ENCODE results near the gene SLC48A1.

The SLC48A1 gene

GRCh38 chr12:47744005-47744651 lies 28.9 kb upstream of the SLC48A1 start:
- DNase-seq (ENCODE audit: low read depth in 2 of 2), result peak; percentile 40 to 41

- DNase-seq (ENCODE audit: low read depth in 2 of 2), result no peak
These were observed 28.1 kb upstream of the SLC48A1 start for GRCh38 chr12:47744778-47745436.

- DNase-seq (ENCODE audit: low read depth in 2 of 2), result no peak
These were observed 27.5 kb upstream of the SLC48A1 start for GRCh38 chr12:47745485-47746041.

- DNase-seq (ENCODE audit: low read depth in 2 of 2), result no peak
These were observed 27.0 kb upstream of the SLC48A1 start for GRCh38 chr12:47746073-47746472.

GRCh38 chr12:47746523-47746922 lies 26.5 kb upstream of the SLC48A1 start:
- DNase-seq (ENCODE audit: low read depth in 2 of 2), result no peak

GRCh38 chr12:47747126-47747525 lies 25.9 kb upstream of the SLC48A1 start:
- DNase-seq (ENCODE audit: low read depth in 2 of 2), result no peak

- no peak for DNase-seq (ENCODE audit: low read depth in 2 of 2)
These were observed 25.2 kb upstream of the SLC48A1 start for GRCh38 chr12:47747596-47748506.

- DNase-seq (ENCODE audit: low read depth in 2 of 2), result no peak
These were observed 24.6 kb upstream of the SLC48A1 start for GRCh38 chr12:47748507-47748828.

- DNase-seq (ENCODE audit: low read depth in 2 of 2), result no peak
These were observed 24.1 kb upstream of the SLC48A1 start for GRCh38 chr12:47748899-47749298.

GRCh38 chr12:47750229-47750798 lies 22.7 kb upstream of the SLC48A1 start:
- no peak for DNase-seq (ENCODE audit: low read depth in 2 of 2)

- no peak for DNase-seq (ENCODE audit: low read depth in 2 of 2)
These were observed 22.0 kb upstream of the SLC48A1 start for GRCh38 chr12:47750916-47751470.

- no peak for DNase-seq (ENCODE audit: low read depth in 2 of 2)
These were observed 21.5 kb upstream of the SLC48A1 start for GRCh38 chr12:47751561-47751960.

GRCh38 chr12:47752121-47752520 lies 20.9 kb upstream of the SLC48A1 start:
- no peak for DNase-seq (ENCODE audit: low read depth in 2 of 2)

GRCh38 chr12:47752552-47752951 lies 20.5 kb upstream of the SLC48A1 start:
- DNase-seq (ENCODE audit: low read depth in 2 of 2), result no peak

GRCh38 chr12:47753021-47754001 lies 19.7 kb upstream of the SLC48A1 start:
- no peak for DNase-seq (ENCODE audit: low read depth in 2 of 2)

GRCh38 chr12:47754126-47754525 lies 18.9 kb upstream of the SLC48A1 start:
- DNase-seq (ENCODE audit: low read depth in 2 of 2), result no peak

- DNase-seq (ENCODE audit: low read depth in 2 of 2), result no peak
These were observed 18.2 kb upstream of the SLC48A1 start for GRCh38 chr12:47754881-47755280.

GRCh38 chr12:47755655-47756562 lies 17.1 kb upstream of the SLC48A1 start:
- DNase-seq (ENCODE audit: low read depth in 2 of 2), result no peak

- DNase-seq (ENCODE audit: low read depth in 2 of 2), result no peak
These were observed 15.6 kb upstream of the SLC48A1 start for GRCh38 chr12:47757364-47757839.

Data from stimulated activated CD8-positive, alpha-beta memory T cell treated with anti-CD3 and anti-CD28 coated beads, Interleukin-7, amount 100 ng/mL, for 4 hours (primary cell).